HepG2 (cell line): ENCODE measurements around the gene SMTNL2.

Experiments used
- ARNTL ChIP-seq: sonication (generic); formaldehyde crosslinking; IDR thresholded peaks from 2 replicates; pipeline ENCODE4 v1.4.0; 2020; ENCODE audit warnings: mild to moderate bottlenecking, missing genetic modification reagents
- CHD2 ChIP-seq: IDR thresholded peaks from 2 replicates; pipeline ENCODE4 v1.6.1; 2011; ENCODE audit warnings: low read depth, low read length, improper control_type of control experiment
- HCFC1 ChIP-seq: fragments of 150-350 bp; IDR thresholded peaks from 2 replicates; pipeline ENCODE4 v1.6.1; 2014; ENCODE audit warnings: low read depth, low read length
- KDM5A ChIP-seq: fragments of 200-600 bp; sonication (generic); IDR thresholded peaks from 2 replicates; pipeline ENCODE4 v1.7.0; 2018; ENCODE audit warnings: antibody characterized with exemption, mild to moderate bottlenecking, low read length, borderline replicate concordance
- MTA3 ChIP-seq: sonication (generic); formaldehyde crosslinking; IDR thresholded peaks from 2 replicates; pipeline ENCODE4 v1.4.0; 2020; ENCODE audit warnings: missing genetic modification reagents
- MXI1 ChIP-seq: IDR thresholded peaks from 3 replicates; pipeline ENCODE4 v1.6.1; 2012; ENCODE audit warnings: low read depth, low read length, inconsistent platforms, borderline replicate concordance
- NFE2 ChIP-seq: sonication (generic); formaldehyde crosslinking; IDR thresholded peaks from 2 replicates; pipeline ENCODE4 v1.4.0; 2020; ENCODE audit warnings: missing genetic modification reagents
- ZFP36 ChIP-seq: fragments of 150-350 bp; IDR thresholded peaks from 2 replicates; pipeline ENCODE4 v1.6.1; 2018; ENCODE audit warnings: borderline replicate concordance, low read length, low read depth; ENCODE audit not compliant: partially characterized antibody
- ZFP36L2 ChIP-seq: sonication (generic); formaldehyde crosslinking; IDR thresholded peaks from 2 replicates; pipeline ENCODE4 v1.4.0; 2020; ENCODE audit warnings: missing genetic modification reagents
- ZNF282 ChIP-seq: fragments of 450-650 bp; IDR thresholded peaks from 2 replicates; pipeline ENCODE4 v1.6.1; 2018; ENCODE audit not compliant: partially characterized antibody
- ZNF577 ChIP-seq: sonication (generic); formaldehyde crosslinking; IDR thresholded peaks from 2 replicates; pipeline ENCODE4 v1.4.0; 2020; ENCODE audit warnings: mild to moderate bottlenecking, low read depth, missing genetic modification reagents, borderline replicate concordance
- TF ChIP-seq, protein P1 (sequence below): sonication (generic); formaldehyde crosslinking; IDR thresholded peaks from 2 replicates; pipeline ENCODE4 v1.4.0; 2020; ENCODE audit warnings: missing genetic modification reagents
- TF ChIP-seq, protein P2 (sequence below): sonication (generic); formaldehyde crosslinking; IDR thresholded peaks from 2 replicates; pipeline ENCODE4 v1.4.0; 2020; ENCODE audit warnings: missing genetic modification reagents, mild to moderate bottlenecking, borderline replicate concordance

DNA sequence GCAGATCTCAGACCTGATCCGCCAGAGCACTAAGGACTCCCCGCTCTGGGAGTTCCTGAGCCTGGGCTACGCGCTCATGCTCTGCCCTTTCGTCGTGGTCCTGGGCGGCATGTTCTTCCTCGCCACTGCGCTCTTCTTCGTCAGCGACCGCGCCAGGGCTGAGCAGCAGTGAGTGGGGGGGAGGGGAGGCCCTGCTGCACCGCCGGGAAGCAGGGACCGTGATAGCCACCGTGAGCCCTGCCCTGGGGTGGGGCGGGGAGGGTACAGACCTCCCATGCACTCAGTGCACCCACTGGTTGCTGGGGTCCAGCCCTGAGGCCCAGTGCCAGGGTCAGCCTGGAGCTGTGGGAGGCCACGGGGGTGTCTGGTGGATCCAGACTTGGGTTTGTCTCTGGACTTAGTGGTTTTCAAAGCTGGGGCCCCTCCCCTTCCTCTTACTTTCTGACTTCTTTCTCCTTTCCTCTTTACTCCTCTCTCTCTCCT, 48.0 kb upstream of the SMTNL2 start:
- TF ChIP-seq ZFP36 (no peak), ZFP36L2 (CRISPR knock-in tag) (no peak), HCFC1 (no peak), KDM5A (no peak), ARNTL (no peak), ZNF577 (no peak), ZNF282 (no peak), MTA3 (no peak), CHD2 (no peak), MXI1 (no peak), NFE2 (no peak)
- TF ChIP-seq, protein P1, sequence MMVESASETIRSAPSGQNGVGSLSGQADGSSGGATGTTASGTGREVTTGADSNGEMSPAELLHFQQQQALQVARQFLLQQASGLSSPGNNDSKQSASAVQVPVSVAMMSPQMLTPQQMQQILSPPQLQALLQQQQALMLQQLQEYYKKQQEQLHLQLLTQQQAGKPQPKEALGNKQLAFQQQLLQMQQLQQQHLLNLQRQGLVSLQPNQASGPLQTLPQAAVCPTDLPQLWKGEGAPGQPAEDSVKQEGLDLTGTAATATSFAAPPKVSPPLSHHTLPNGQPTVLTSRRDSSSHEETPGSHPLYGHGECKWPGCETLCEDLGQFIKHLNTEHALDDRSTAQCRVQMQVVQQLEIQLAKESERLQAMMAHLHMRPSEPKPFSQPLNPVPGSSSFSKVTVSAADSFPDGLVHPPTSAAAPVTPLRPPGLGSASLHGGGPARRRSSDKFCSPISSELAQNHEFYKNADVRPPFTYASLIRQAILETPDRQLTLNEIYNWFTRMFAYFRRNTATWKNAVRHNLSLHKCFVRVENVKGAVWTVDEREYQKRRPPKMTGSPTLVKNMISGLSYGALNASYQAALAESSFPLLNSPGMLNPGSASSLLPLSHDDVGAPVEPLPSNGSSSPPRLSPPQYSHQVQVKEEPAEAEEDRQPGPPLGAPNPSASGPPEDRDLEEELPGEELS: no peak
- TF ChIP-seq, protein P2, sequence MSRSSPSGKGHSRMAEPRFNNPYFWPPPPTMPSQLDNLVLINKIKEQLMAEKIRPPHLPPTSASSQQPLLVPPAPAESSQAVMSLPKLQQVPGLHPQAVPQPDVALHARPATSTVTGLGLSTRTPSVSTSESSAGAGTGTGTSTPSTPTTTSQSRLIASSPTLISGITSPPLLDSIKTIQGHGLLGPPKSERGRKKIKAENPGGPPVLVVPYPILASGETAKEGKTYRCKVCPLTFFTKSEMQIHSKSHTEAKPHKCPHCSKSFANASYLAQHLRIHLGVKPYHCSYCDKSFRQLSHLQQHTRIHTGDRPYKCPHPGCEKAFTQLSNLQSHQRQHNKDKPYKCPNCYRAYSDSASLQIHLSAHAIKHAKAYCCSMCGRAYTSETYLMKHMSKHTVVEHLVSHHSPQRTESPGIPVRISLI (CRISPR knock-in tag): no peak
